ENCODE results near the gene ZMAT5. TPM values are rescaled to one million over a fixed set of nuclear protein-coding genes. Genes with fewer than 3 reads are reported as not detected.

ZMAT5 gene
- total and polyA plus RNA-seq, 10 of the 15 experiments (the other 5 are each of a cell fraction or from before 2014, with no cell fraction given) = 2.3 to 43.0 (median 21.9) TPM

DNA sequence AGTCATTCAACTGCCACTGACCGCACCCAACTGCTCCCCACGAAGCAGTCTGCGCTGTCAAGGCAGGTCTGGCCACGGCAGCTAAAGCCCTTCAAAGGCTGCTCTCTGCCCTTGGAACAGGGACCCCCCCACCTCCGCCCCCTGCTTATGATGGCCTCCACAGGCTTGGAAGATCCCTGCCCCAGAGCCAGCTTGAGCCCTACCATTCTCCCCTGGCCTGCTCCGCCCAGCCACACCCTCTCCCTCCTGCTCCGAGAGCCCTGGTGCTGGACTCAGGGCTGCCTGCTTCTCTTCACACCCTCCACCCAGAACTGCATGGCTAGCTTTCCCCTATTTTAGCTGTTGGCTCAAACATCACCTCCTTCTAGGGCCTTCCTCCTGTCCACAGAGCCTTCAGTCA, 19.0 kb downstream of the ZMAT5 start (continued):
- TF ChIP-seq, protein P1, sequence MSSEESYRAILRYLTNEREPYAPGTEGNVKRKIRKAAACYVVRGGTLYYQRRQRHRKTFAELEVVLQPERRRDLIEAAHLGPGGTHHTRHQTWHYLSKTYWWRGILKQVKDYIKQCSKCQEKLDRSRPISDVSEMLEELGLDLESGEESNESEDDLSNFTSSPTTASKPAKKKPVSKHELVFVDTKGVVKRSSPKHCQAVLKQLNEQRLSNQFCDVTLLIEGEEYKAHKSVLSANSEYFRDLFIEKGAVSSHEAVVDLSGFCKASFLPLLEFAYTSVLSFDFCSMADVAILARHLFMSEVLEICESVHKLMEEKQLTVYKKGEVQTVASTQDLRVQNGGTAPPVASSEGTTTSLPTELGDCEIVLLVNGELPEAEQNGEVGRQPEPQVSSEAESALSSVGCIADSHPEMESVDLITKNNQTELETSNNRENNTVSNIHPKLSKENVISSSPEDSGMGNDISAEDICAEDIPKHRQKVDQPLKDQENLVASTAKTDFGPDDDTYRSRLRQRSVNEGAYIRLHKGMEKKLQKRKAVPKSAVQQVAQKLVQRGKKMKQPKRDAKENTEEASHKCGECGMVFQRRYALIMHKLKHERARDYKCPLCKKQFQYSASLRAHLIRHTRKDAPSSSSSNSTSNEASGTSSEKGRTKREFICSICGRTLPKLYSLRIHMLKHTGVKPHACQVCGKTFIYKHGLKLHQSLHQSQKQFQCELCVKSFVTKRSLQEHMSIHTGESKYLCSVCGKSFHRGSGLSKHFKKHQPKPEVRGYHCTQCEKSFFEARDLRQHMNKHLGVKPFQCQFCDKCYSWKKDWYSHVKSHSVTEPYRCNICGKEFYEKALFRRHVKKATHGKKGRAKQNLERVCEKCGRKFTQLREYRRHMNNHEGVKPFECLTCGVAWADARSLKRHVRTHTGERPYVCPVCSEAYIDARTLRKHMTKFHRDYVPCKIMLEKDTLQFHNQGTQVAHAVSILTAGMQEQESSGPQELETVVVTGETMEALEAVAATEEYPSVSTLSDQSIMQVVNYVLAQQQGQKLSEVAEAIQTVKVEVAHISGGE (CRISPR knock-in tag; IDR thresholded peaks at IDR 0.05) = no peak
- no peak for TF ChIP-seq HCFC1 (IDR thresholded peaks at IDR 0.05; ENCODE audit: low read length)

DNA sequence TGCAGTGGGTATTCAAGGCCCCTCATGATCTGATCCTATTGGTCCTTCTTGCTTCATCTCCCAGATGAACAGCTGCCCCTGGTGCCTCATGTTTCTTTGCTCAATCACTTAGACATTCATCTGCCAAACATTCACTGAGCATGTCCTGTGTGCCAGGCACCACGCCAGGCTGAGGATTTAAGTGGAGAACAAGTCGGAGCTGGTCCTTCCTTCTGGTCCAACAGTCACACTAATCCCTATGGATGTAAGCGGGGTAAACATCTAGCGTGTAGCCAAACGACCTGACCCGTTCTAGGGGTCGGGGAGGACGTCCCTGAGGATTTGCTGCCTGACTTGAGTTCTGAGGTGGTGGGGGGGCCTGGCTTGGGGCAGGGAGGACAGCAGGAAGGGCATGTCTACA, 21.9 kb downstream of the ZMAT5 start:
- ChIA-PET CTCF (no interaction called here), POLR2A (no interaction called here)
- no TSS peak for BruUV-seq (replicated peaks)
- no peak for TF ChIP-seq SP1 (IDR thresholded peaks at IDR 0.05; ENCODE audit: low read depth, low read length)
- TF ChIP-seq EGR1 (IDR thresholded peaks at IDR 0.05; ENCODE audit: borderline replicate concordance in 1 of 2, low read depth in 2 of 2, low read length in 2 of 2) = no peak
- TF ChIP-seq FOS (IDR thresholded peaks at IDR 0.05; ENCODE audit: borderline replicate concordance, extremely low read depth, insufficient read length) = no peak
- no peak for TF ChIP-seq ASH2L (IDR thresholded peaks at IDR 0.05; ENCODE audit: borderline replicate concordance, low read depth)
- TF ChIP-seq, protein P2, sequence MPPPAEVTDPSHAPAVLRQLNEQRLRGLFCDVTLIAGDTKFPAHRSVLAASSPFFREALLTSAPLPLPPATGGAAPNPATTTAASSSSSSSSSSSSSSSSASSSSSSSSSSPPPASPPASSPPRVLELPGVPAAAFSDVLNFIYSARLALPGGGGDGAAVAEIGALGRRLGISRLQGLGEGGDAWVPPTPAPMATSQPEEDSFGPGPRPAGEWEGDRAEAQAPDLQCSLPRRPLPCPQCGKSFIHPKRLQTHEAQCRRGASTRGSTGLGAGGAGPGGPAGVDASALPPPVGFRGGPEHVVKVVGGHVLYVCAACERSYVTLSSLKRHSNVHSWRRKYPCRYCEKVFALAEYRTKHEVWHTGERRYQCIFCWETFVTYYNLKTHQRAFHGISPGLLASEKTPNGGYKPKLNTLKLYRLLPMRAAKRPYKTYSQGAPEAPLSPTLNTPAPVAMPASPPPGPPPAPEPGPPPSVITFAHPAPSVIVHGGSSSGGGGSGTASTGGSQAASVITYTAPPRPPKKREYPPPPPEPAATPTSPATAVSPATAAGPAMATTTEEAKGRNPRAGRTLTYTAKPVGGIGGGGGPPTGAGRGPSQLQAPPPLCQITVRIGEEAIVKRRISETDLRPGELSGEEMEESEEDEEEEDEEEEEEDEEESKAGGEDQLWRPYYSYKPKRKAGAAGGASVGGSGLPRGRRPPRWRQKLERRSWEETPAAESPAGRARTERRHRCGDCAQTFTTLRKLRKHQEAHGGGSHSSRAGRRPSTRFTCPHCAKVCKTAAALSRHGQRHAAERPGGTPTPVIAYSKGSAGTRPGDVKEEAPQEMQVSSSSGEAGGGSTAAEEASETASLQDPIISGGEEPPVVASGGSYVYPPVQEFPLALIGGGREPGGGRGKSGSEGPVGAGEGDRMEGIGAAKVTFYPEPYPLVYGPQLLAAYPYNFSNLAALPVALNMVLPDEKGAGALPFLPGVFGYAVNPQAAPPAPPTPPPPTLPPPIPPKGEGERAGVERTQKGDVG (CRISPR knock-in tag; IDR thresholded peaks at IDR 0.05) = no peak
- no peak for TF ChIP-seq SIN3A (IDR thresholded peaks at IDR 0.05; ENCODE audit: low read depth, low read length)
- TF ChIP-seq YY1 (IDR thresholded peaks at IDR 0.05; ENCODE audit: low read depth, low read length) = no peak
- no peak for TF ChIP-seq PML (IDR thresholded peaks at IDR 0.05; ENCODE audit: low read length)
- TF ChIP-seq, protein P3, sequence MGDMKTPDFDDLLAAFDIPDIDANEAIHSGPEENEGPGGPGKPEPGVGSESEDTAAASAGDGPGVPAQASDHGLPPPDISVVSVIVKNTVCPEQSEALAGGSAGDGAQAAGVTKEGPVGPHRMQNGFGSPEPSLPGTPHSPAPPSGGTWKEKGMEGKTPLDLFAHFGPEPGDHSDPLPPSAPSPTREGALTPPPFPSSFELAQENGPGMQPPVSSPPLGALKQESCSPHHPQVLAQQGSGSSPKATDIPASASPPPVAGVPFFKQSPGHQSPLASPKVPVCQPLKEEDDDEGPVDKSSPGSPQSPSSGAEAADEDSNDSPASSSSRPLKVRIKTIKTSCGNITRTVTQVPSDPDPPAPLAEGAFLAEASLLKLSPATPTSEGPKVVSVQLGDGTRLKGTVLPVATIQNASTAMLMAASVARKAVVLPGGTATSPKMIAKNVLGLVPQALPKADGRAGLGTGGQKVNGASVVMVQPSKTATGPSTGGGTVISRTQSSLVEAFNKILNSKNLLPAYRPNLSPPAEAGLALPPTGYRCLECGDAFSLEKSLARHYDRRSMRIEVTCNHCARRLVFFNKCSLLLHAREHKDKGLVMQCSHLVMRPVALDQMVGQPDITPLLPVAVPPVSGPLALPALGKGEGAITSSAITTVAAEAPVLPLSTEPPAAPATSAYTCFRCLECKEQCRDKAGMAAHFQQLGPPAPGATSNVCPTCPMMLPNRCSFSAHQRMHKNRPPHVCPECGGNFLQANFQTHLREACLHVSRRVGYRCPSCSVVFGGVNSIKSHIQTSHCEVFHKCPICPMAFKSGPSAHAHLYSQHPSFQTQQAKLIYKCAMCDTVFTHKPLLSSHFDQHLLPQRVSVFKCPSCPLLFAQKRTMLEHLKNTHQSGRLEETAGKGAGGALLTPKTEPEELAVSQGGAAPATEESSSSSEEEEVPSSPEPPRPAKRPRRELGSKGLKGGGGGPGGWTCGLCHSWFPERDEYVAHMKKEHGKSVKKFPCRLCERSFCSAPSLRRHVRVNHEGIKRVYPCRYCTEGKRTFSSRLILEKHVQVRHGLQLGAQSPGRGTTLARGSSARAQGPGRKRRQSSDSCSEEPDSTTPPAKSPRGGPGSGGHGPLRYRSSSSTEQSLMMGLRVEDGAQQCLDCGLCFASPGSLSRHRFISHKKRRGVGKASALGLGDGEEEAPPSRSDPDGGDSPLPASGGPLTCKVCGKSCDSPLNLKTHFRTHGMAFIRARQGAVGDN (IDR thresholded peaks at IDR 0.05) = no peak

More for the DNA sequence above, 21.9 kb downstream of the ZMAT5 start:
- Histone ChIP-seq H3K9ac (ENCODE audit: control insufficient read depth, insufficient read depth, low read length) (no peak overlapping the region), H3K4me2 (ENCODE audit: control insufficient read depth, insufficient read depth) (no peak overlapping the region), H3K4me3 (no peak overlapping the region), H3K36me3 (ENCODE audit: control insufficient read depth in 2 of 2, insufficient read depth in 2 of 2, low read length in 1 of 2) (no peaks in the 10 kb centered on the region; a peak in 2 of 4 replicates), H3K27me3 (replicated peaks in 1 of 2; ENCODE audit: control insufficient read depth in 2 of 2, insufficient read depth in 2 of 2, low read length in 1 of 2) (no peaks in the 10 kb centered on the region), H3K9me3 (replicated peaks; ENCODE audit: control insufficient read depth, insufficient read depth, low read length) (no peaks in the 10 kb centered on the region; the same call in 2 of the 3 replicates), H3K27ac (ENCODE audit: control insufficient read depth, insufficient read depth) (no peak overlapping the region), H4K20me1 (ENCODE audit: control insufficient read depth, insufficient read depth) (no peaks in the 10 kb centered on the region), H3K79me2 (ENCODE audit: control insufficient read depth, insufficient read depth, low read length) (no peaks in the 10 kb centered on the region), H2AFZ (ENCODE audit: control insufficient read depth, low read depth, low read length) (no peak overlapping the region), H3K4me1 (ENCODE audit: control insufficient read depth, insufficient read depth, low read length) (no peaks in the 10 kb centered on the region)
- ChIA-PET SMC1A (ENCODE audit: uncharacterized antibody, unreplicated experiment) (no interaction called here), RAD21 (ENCODE audit: unreplicated experiment) (interaction anchor here (1.2 kb wide), 1 partner anchor 258 kb away, joined by 3 read pairs; no protein-coding TSS in a partner anchor)
- WGBS (ENCODE audit: insufficient coverage, insufficient replicate concordance, low lambda C conversion rate, missing lambda C conversion rate) = 78% methylated on average over 8 of the region's 8 CpGs
- in situ Hi-C loops (cut with MboI) = no loop called here
- no peak for FAIRE-seq
- intact Hi-C loops (cut with micrococcal nuclease; ENCODE audit: unreplicated experiment) = no loop called here
- no peak for DNase-seq (ENCODE audit: low read depth, low spot score)
- no peak for ATAC-seq

Data from GM12878 (cell line).